NCI-H460 (cell line): ENCODE data around the gene ERFE. TPM values are rescaled to one million over a fixed set of nuclear protein-coding genes. Genes with fewer than 3 reads are reported as not detected.

Experiments used
- DNase-seq: peaks from one replicate; pipeline ENCODE4 v3.0.0-alpha.2; 2016; ENCODE audit warnings: low read depth; ENCODE audit errors: extremely low read depth
- total RNA-seq: library from RNA; depleted of rRNA; stranded (reverse); fragments of >200 nt; shearing (Covaris generic); gene quantifications from 2 replicates; pipeline ENCODE4 v1.2.3, GENCODE V29; 2014

ERFE gene
- total RNA-seq, 1 experiment from 2014 or later, result 7.7 TPM

DNA sequence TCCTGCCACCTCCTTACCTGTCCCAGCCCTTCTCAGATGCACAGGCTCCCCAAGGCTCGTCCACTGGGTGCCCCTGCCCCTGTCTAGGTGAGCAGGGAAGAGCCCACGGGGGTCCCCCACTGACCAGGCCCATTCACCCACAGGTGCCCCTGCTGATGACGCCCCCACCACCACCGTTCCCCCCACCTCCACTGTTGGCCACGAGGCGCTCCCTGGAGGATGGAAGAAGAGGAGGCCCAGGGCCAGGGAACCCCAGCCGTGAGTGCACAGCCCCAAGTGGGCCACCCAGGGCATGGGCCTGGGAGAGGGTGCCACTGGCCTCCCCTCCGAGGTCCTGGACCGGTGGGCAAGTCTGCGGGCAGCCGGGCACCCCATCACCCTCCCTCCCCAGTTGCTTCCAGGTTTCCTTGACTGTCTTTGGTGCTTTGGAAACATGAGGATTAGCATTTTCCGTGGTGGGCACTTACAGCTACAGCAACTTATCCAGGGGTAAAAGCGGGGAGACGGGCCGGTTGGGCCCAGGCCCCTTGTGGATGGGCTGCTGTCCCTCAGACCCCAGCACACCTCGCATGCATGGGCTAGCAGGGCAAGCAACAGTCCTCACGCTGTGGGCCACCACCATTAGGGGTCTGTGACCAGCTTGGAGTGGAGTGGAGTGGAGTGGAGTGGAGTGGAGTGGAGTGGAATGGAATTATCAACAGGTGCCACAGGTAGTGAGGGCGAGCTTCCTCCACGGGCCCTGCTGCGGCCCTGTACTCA is 33.5 kb upstream of the ERFE start:
- DNase-seq, result no peak

- DNase-seq, result no peak
These were observed 32.4 kb upstream of the ERFE start for GRCh38 chr2:238126338-238126737.

DNA sequence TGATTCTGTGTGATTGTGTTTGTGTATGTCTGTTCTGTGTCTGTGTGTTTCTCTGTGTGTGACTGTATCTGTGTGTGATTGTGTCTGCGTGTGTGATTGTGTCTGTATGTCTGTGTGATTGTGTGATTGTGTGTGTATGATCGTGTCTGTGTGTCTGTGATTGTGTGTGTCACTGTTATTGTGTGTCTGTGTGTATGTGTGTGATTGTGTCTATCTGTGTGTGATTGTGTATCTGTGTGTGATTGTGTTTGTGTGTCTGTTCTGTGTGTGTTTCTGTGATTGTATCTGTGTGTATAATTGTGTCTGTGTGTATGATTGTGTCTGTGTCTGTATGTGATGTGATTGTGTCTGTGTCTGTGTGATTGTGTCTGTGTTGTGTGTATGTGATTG is 32.0 kb upstream of the ERFE start:
- DNase-seq, result no peak

DNA sequence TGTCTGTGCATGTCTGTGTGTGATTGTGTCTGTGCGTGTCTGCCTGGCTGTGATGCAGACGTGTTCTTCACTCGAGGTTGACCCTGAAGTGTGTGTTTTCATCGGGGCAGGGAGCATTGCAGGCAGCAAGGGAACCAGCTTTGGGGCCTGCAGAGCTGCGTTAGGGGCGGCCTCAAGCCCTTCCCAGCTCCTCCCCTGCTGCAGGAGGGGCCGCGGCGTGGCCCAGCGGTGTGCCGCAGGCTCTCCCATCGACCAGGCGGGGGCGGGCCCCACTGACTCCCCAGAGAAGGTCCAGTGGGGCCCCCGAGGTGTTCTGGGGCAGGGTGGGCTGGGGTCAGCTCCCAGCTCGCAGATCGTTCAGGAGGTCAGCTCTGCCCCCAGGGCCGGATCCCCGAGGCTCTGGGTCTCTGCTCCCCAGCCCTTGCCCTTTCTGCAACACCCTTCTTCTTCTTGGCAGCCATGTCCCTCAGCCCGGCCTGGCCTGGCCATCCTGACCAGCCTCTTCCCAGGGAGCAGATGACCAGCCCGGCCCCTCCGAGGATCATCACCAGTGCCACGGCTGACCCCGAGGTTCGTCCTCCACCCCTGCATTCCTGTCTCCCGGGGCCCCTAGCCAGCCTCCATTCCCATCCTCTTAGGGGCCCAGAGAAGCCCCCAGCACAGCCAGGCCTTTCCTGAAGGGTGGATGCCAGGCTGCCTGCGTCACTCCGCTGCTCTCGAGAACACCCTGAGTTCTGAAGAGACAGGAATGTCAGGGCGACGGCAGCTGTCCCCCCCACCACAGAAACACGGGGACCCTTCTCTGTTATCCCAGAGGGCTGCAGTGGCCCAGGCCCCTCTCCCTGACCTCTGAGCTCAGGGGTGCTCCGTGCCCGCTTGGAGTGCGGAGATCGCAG is 31.4 kb upstream of the ERFE start:
- no peak for DNase-seq

DNA sequence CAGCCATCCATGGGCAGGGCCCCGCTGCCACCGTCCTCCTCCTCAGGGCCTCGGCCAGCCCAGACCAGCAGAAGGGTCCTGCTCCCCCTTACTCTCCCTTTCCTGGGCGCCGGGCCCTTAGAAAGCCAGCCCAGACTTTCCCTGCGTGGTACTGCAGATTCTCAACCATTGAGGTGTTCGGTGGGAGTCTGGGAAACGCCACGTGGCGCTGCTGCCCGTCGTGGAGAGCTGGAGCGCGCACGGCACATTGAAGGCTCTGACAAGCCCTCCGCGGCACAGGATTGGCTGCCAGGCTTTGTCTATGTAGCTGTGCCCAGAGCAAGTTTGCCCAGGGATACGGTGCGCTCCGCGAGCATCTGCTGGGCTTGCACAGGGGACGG is 30.7 kb upstream of the ERFE start:
- no peak for DNase-seq

GRCh38 chr2:238128534-238129001 is 30.2 kb upstream of the ERFE start:
- no peak for DNase-seq

DNA sequence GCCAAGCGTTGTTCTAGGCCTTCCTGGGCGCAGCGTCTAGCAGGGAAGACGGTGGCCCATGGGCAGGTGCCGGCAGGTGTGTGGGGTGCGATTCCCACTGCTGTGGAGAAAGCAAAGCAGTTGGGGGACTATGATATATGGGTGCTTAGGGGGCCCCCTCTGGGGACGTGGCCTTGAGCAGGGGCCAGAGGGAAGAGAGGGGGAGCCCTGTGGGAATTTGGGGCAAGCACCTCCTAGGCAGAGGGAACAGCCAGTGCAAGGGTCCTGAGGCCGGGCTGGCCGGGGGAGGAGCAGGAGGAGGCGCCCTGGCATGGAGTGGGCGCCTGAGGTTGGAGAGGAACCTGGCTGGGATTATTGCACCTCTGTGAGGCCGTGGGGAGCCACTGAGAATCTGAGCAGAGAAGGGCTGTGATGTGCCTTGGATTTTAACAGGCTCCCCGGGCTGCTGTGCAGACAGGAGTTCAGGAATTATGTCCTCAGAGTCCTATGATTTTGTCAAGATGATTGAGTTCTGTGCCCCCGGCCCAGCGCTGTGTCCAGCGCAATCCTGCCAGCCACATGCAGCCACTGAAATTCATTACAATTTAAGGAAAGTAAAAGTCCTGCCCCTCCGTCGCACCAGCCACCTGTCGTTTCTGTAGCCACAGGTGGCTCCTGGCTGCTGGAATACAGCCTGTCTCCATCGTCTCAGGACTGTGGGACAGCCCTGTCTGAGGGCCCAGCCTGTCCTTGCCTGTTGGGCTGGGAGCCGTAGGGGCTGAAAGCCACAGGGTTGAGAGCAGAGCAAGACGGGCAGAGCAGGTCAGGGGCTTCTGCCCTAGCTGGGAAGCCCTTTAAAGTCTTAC is 29.4 kb upstream of the ERFE start:
- DNase-seq, result no peak

DNA sequence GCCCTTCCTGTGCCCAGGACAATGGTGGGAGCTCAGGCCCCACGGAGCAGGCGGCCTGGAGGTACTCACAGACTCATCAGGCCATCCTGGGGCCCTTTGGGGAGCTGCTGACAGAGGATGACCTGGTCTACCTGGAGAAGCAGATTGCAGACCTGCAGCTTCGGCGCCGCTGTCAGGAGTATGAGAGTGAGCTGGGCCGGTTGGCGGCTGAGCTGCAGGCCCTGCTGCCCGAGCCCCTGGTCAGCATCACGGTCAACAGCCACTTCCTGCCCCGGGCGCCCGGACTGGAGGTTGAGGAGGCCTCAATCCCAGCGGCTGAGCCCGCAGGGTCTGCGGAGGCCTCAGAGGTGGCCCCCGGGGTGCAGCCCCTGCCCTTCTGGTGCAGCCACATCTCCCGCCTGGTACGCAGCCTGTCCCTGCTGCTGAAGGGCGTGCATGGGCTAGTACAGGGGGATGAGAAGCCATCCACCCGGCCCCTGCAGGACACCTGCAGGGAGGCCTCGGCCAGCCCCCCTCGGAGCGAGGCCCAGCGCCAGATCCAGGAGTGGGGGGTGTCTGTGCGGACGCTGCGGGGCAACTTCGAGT is 28.6 kb upstream of the ERFE start:
- no peak for DNase-seq

- DNase-seq, result no peak
These were observed 27.8 kb upstream of the ERFE start for GRCh38 chr2:238130696-238131628.

- no peak for DNase-seq
These were observed 26.9 kb upstream of the ERFE start for GRCh38 chr2:238131761-238132462.

- DNase-seq, result no peak
These were observed 26.0 kb upstream of the ERFE start for GRCh38 chr2:238132463-238133450.

DNA sequence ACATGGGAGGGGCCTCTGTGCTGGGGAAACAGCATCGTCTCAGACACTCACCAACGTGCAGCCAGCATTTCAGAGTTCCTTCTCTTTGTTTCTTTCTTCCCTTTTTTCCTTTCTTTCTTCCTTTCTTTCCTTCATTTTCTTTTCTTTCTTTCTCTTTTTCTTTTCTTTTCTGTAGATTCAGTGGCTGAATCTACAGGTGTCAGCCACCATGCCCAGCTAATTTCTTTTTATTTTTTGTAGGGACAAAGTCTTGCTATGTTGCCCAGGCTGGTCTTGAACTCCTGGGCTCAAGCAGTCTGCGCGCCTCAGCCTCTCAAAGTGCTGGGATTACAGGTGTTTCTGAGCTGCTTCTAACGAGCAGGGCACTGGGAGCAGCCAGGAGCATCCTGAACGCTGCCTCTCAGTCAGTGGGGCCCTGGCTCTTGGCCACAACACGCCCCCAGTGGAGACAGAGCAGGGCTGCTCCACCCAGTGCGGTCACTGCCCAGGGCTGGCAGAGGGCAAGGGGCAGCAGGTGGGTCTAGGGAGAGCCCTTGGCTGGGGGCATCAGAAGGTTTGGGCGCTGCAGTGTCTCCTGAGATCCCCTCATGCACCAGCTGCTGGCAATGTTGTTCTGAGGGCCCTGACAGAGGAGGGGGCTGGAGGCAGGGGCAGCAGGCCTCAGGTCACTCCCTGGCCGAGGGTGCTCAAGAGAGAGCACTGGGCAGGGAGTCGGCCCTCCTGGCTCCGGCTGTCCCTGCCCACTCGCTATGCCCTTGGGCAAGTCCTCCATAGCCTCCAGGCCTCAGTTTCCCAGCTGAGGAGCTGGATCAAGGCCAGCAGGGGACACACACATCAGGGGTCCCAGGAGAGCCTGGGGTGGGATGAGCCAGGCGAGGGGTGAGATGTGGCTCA is 25.0 kb upstream of the ERFE start:
- DNase-seq, result no peak

GRCh38 chr2:238134393-238134785 is 24.4 kb upstream of the ERFE start:
- no peak for DNase-seq

DNA sequence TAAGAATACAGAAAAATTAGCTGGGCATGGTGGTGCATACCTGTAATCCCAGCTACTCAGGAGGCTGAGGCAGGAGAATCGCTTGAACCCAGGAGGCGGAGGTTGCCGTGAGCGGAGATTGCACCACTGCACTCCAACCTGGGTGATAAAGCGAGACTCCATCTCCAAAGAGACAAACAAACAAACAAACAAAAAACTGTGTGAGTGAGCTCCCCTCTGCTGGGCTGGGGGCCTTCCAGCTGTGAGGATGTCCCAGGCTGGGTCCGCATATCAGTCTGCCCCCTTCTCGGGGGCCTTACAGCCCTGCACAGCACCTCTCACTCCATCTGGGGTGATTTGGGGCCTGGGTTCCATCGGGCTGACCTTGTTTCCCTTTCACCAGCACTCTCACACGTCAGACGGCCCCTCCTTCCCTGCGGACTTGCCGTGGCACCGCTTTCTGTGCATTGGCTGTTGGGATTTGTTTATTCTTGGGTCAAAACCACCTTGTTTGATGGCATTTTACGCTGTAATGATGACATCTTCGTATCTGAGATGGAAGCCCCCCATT is 23.1 kb upstream of the ERFE start:
- no peak for DNase-seq

DNA sequence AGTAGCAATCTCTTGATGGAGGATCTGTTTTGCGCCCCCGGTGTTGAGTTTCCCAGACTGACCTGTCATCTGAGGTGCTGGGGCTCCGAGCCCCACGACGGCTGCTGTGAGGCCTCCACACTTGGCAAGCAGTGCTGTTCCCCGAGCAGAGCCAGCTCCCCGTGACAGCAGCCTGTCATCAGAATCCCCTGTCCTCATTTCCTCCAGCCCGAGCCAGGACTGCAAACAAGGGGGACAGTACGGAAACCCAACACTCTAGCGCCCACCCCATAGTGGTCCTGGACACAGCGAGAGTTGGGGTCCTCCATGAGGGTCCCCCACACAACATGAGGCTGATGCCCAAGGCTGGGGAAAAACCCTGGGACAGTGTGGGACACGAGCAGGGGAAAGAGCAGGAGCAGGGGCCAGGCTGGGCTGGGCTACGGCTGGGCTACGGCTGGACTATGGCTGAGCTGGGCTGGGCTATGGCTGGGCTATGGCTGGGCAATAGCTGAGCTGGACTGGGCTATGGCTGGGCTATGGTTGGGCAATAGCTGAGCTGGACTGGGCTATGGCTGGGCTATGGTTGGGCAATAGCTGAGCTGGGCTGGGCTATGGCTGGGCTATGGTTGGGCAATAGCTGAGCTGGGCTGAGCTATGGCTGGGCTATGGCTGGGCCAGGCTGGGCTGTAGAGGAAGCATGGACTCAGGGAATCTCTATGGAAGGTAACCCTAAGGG is 21.8 kb upstream of the ERFE start:
- peak; percentile 63 for DNase-seq

GRCh38 chr2:238137885-238138284 is 20.9 kb upstream of the ERFE start:
- no peak for DNase-seq
